GM12874 (cell line): ENCODE data around the gene ZDHHC7.

Experiments
- CTCF ChIP-seq: IDR thresholded peaks from 2 replicates; pipeline ENCODE4 v1.5.1; 2011; ENCODE audit warnings: low read depth, mild to moderate bottlenecking, control low read depth, low read length, moderate library complexity; ENCODE audit not compliant: insufficient read depth

ZDHHC7 gene

GRCh38 chr16:84986102-84986501, 25.2 kb downstream of the ZDHHC7 start:
- no peak for TF ChIP-seq CTCF

GRCh38 chr16:84985079-84986065, 26.0 kb downstream of the ZDHHC7 start:
- TF ChIP-seq CTCF, result no peak

GRCh38 chr16:84982434-84982833, 28.9 kb downstream of the ZDHHC7 start:
- no peak for TF ChIP-seq CTCF

GRCh38 chr16:84979516-84979915, 31.8 kb downstream of the ZDHHC7 start:
- TF ChIP-seq CTCF, result no peak

- no peak for TF ChIP-seq CTCF
These were observed 34.5 kb downstream of the ZDHHC7 start for GRCh38 chr16:84976644-84977400.

GRCh38 chr16:84975522-84975921, 35.8 kb downstream of the ZDHHC7 start:
- no peak for TF ChIP-seq CTCF

- no peak for TF ChIP-seq CTCF
These were observed 36.3 kb downstream of the ZDHHC7 start for GRCh38 chr16:84975066-84975465.
